ENCODE measurements around the gene USP46. TPM values are rescaled to one million over a fixed set of nuclear protein-coding genes. Genes with fewer than 3 reads are reported as not detected.

Gene USP46
- total RNA-seq, 1 experiment from 2014 or later, result 15.5 TPM

GRCh38 chr4:52633846-52634245 lies 25.3 kb downstream of the USP46 start:
- Histone ChIP-seq H3K27ac (ENCODE audit: low read length) (no peak overlapping the region), H3K4me3 (ENCODE audit: low read depth in 2 of 2, low read length in 2 of 2) (no peak overlapping the region), H3K36me3 (ENCODE audit: control insufficient read depth, insufficient read depth, low read length) (no peaks in the 10 kb centered on the region), H3K9me3 (ENCODE audit: control insufficient read depth, insufficient read depth, low read depth, low read length) (no peaks in the 10 kb centered on the region), H3K27me3 (ENCODE audit: control insufficient read depth, insufficient read depth, low read length) (no peaks in the 10 kb centered on the region), H3K4me1 (ENCODE audit: control insufficient read depth, insufficient read depth, low read length) (no peaks in the 10 kb centered on the region)
- BruUV-seq (replicated peaks), result no TSS peak
- DNase-seq (ENCODE audit: low read depth, low spot score), result no peak
- POLR2A ChIA-PET, result no interaction called here
- TF ChIP-seq CTCF (IDR thresholded peaks at IDR 0.05), result no peak
- no peak for TF ChIP-seq TCF7L2 (IDR thresholded peaks at IDR 0.05; ENCODE audit: low read depth, low read length)
- no peak for TF ChIP-seq POLR2AphosphoS5 (IDR thresholded peaks at IDR 0.05; ENCODE audit: low read depth, low read length)
- TF ChIP-seq SIN3A (IDR thresholded peaks at IDR 0.05; ENCODE audit: borderline replicate concordance, insufficient read depth, low read depth, low read length), result no peak
- TF ChIP-seq REST (IDR thresholded peaks at IDR 0.05; ENCODE audit: insufficient read depth in 1 of 2, low read depth in 2 of 2, low read length in 1 of 2), result no peak
- CTCF ChIA-PET, result no interaction called here
- ATAC-seq, result no peak
- intact Hi-C loops (cut with micrococcal nuclease; ENCODE audit: unreplicated experiment) (no loop called here), in situ Hi-C loops (cut with HindIII; ENCODE audit: low pct_unique_long_range_greater_than_20kb, low sequenced_read_pairs) (no loop called here)

- H3K27ac ChIP-seq (ENCODE audit: low read length), result no peak overlapping the region
- no peak for TF ChIP-seq POLR2AphosphoS5 (IDR thresholded peaks at IDR 0.05; ENCODE audit: low read depth, low read length)
- no peak for TF ChIP-seq TCF7L2 (IDR thresholded peaks at IDR 0.05; ENCODE audit: low read depth, low read length)
- no peaks in the 10 kb centered on the region for H3K36me3 ChIP-seq (ENCODE audit: control insufficient read depth, insufficient read depth, low read length)
- no peaks in the 10 kb centered on the region for H3K27me3 ChIP-seq (ENCODE audit: control insufficient read depth, insufficient read depth, low read length)
- ChIA-PET POLR2A (no interaction called here), CTCF (interaction anchor here (0.6 kb wide), 1 partner anchor 77 kb away, joined by 3 read pairs; no protein-coding TSS in a partner anchor)
- no TSS peak for BruUV-seq (replicated peaks)
- ATAC-seq (no peak), DNase-seq (ENCODE audit: low read depth, low spot score) (no peak)
- H3K4me1 ChIP-seq (ENCODE audit: control insufficient read depth, insufficient read depth, low read length), result no peaks in the 10 kb centered on the region
- in situ Hi-C loops (cut with HindIII; ENCODE audit: low pct_unique_long_range_greater_than_20kb, low sequenced_read_pairs) (no loop called here), intact Hi-C loops (cut with micrococcal nuclease; ENCODE audit: unreplicated experiment) (no loop called here)
- H3K4me3 ChIP-seq (ENCODE audit: low read depth in 2 of 2, low read length in 2 of 2), result no peak overlapping the region
- no peaks in the 10 kb centered on the region for H3K9me3 ChIP-seq (ENCODE audit: control insufficient read depth, insufficient read depth, low read depth, low read length)
These were observed 30.1 kb downstream of the USP46 start for GRCh38 chr4:52628974-52629373.

- ATAC-seq, result no peak
- POLR2A ChIA-PET, result no interaction called here
- Histone ChIP-seq H3K9me3 (ENCODE audit: control insufficient read depth, insufficient read depth, low read depth, low read length) (no peaks in the 10 kb centered on the region), H3K36me3 (ENCODE audit: control insufficient read depth, insufficient read depth, low read length) (no peaks in the 10 kb centered on the region), H3K4me1 (ENCODE audit: control insufficient read depth, insufficient read depth, low read length) (no peaks in the 10 kb centered on the region), H3K4me3 (ENCODE audit: low read depth in 2 of 2, low read length in 2 of 2) (no peak overlapping the region), H3K27me3 (ENCODE audit: control insufficient read depth, insufficient read depth, low read length) (no peaks in the 10 kb centered on the region), H3K27ac (ENCODE audit: low read length) (no peak overlapping the region)
- in situ Hi-C loops (cut with HindIII; ENCODE audit: low pct_unique_long_range_greater_than_20kb, low sequenced_read_pairs), result no loop called here
- intact Hi-C loops (cut with micrococcal nuclease; ENCODE audit: unreplicated experiment), result no loop called here
- TF ChIP-seq CTCF (IDR thresholded peaks at IDR 0.05) (no peak), REST (IDR thresholded peaks at IDR 0.05; ENCODE audit: insufficient read depth in 1 of 2, low read depth in 2 of 2, low read length in 1 of 2) (no peak), TCF7L2 (IDR thresholded peaks at IDR 0.05; ENCODE audit: low read depth, low read length) (no peak), SIN3A (IDR thresholded peaks at IDR 0.05; ENCODE audit: borderline replicate concordance, insufficient read depth, low read depth, low read length) (no peak), POLR2AphosphoS5 (IDR thresholded peaks at IDR 0.05; ENCODE audit: low read depth, low read length) (no peak)
- DNase-seq (ENCODE audit: low read depth, low spot score), result no peak
- no TSS peak for BruUV-seq (replicated peaks)
- CTCF ChIA-PET, result interaction anchor here (0.6 kb wide), 1 partner anchor 77 kb away, joined by 3 read pairs; no protein-coding TSS in a partner anchor
These were observed 30.6 kb downstream of the USP46 start for GRCh38 chr4:52628543-52628942.
